Fibroblast of lung (primary cell): ENCODE results near the gene CORO1C. TPM values are rescaled to one million over a fixed set of nuclear protein-coding genes. Genes with fewer than 3 reads are reported as not detected.

Experiments
- DNase-seq, 2 donors: peaks; one replicate each; pipeline versions ENCODE4 v3.0.0 to v3.0.0-alpha.2; 2010; ENCODE audit warnings: low read depth in 2 of 2
- H2AFZ ChIP-seq: 2 replicates; pipeline ENCODE4 v1.5.1; 2012; ENCODE audit warnings: low read length, control low read depth, inconsistent platforms
- H3K27ac ChIP-seq: 2 replicates; pipeline ENCODE4 v1.5.1; 2011; ENCODE audit warnings: low read length, control low read depth; ENCODE audit not compliant: insufficient read depth
- H3K27me3 ChIP-seq: 2 replicates; pipeline ENCODE4 v1.5.1; 2011; ENCODE audit warnings: mild to moderate bottlenecking, low read length; ENCODE audit not compliant: control insufficient read depth, insufficient read depth
- H3K36me3 ChIP-seq: 2 replicates; pipeline ENCODE4 v1.5.1; 2011; ENCODE audit warnings: low read length; ENCODE audit not compliant: control insufficient read depth, insufficient read depth
- H3K4me1 ChIP-seq: 2 replicates; pipeline ENCODE4 v1.5.1; 2011; ENCODE audit warnings: low read length; ENCODE audit not compliant: control insufficient read depth, insufficient read depth; ENCODE audit errors: extremely low read depth
- H3K4me2 ChIP-seq: 2 replicates; pipeline ENCODE4 v1.5.1; 2011; ENCODE audit warnings: low read length, control low read depth; ENCODE audit not compliant: insufficient read depth; ENCODE audit errors: extremely low read depth
- H3K4me3 ChIP-seq, 4 experiments: fragments of 200-600 bp in 1 of 4; sonication (generic) in 1 of 4; replicated peaks in 1 of 4; 2 replicates each; pipeline ENCODE4 v1.5.1; 2011 to 2016; ENCODE audit warnings: low read length in 4 of 4, low read depth in 3 of 4, mild to moderate bottlenecking in 3 of 4, control low read depth in 2 of 4, inconsistent platforms in 1 of 4, mixed read lengths in 1 of 4; ENCODE audit not compliant: insufficient read depth in 1 of 4; ENCODE audit errors: control extremely low read depth in 1 of 4
- H3K79me2 ChIP-seq: 2 replicates; pipeline ENCODE4 v1.5.1; 2012; ENCODE audit warnings: mild to moderate bottlenecking, low read length, inconsistent platforms; ENCODE audit not compliant: control insufficient read depth, insufficient read depth
- H3K9ac ChIP-seq: 2 replicates; pipeline ENCODE4 v1.5.1; 2011; ENCODE audit warnings: mild to moderate bottlenecking, low read length, control low read depth; ENCODE audit not compliant: insufficient read depth
- H3K9me3 ChIP-seq: 2 replicates; pipeline ENCODE4 v1.5.1; 2012; ENCODE audit warnings: low read depth, low read length; ENCODE audit not compliant: control insufficient read depth, insufficient read depth
- H4K20me1 ChIP-seq: 2 replicates; pipeline ENCODE4 v1.5.1; 2011; ENCODE audit warnings: low read length; ENCODE audit not compliant: control insufficient read depth, insufficient read depth; ENCODE audit errors: extremely low read depth
- EZH2 ChIP-seq: IDR thresholded peaks from 2 replicates; pipeline ENCODE4 v1.5.1; 2012; ENCODE audit warnings: low read length, control low read depth, mild to moderate bottlenecking; ENCODE audit errors: missing control alignments
- polyA plus RNA-seq, 2 donors: library from polyadenylated mRNA; depleted of rRNA in 1 of 2; stranded (reverse) in 1 of 2; unstranded in 1 of 2; fragments of >200 nt; gene quantifications; 2 replicates each; pipeline ENCODE4 v1.2.1, GENCODE V29; 2011 to 2012; ENCODE audit warnings: missing spikeins in 1 of 2
- total RNA-seq: library from RNA; depleted of rRNA; stranded (reverse); fragments of >200 nt; gene quantifications from 2 replicates; pipeline ENCODE4 v1.2.1, GENCODE V29; 2014
- TF ChIP-seq, protein P1 (sequence below), 2 donors: IDR thresholded peaks in 1 of 2; conservative IDR thresholded peaks in 1 of 2; 1 replicate in 1 of 2; 2 replicates in 1 of 2; pipeline ENCODE4 v1.5.1; 2011 to 2012; ENCODE audit warnings: low read length in 2 of 2, control low read depth in 1 of 2, inconsistent platforms in 1 of 2, low read depth in 1 of 2, mild to moderate bottlenecking in 1 of 2

CORO1C gene
- total and polyA plus RNA-seq, 2 donors (not counting 1 experiment from before 2014, with no cell fraction given), result 288 to 542 TPM

DNA sequence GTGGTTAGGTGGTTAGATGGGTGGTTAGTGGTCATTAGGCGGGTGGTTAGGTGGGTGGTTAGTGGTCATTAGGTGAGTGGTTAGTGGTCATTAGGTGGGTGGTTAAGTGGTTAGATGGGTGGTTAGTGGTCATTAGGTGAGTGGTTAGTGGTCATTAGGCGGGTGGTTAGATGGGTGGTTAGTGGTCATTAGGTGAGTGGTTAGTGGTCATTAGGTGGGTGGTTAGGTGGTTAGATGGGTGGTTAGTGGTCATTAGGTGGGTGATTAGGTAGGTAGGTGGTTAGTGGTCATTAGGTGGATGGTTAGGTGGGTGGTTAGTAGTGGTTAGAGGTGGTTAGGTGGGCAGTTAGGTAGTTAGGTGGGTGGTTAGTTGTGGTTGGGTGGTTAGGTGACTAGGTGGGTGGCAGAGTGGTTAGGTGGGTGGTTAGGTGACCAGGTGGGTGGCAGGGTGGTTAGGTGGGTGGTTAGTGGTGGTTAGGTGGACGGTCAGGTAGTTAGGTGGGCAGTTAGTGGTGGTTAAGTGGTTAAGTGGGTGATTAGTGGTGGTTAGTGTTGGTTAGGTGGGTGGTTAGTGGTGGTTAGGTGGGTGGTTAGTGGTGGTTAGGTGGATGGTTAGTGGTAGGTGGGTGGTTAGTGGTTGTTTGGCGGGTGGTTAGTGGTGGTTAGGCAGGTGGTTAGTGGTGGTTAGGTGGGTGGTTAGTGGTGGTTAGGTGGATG is 125.5 kb downstream of the CORO1C start:
- Histone ChIP-seq H4K20me1 (no peaks in the 10 kb centered on the region), H3K27ac (peak overlapping the region; percentile 49), H3K27me3 (no peaks in the 10 kb centered on the region), H3K4me3 (no peak overlapping the region), H3K4me1 (peaks cover 20% of the 10 kb centered on the region), H3K9ac (no peak overlapping the region), H2AFZ (no peak overlapping the region), H3K79me2 (no peaks in the 10 kb centered on the region), H3K36me3 (no peaks in the 10 kb centered on the region), H3K4me2 (no peak overlapping the region), H3K9me3 (no peaks in the 10 kb centered on the region)
- DNase-seq, result no peak
- no peak for TF ChIP-seq EZH2
- TF ChIP-seq, protein P1, sequence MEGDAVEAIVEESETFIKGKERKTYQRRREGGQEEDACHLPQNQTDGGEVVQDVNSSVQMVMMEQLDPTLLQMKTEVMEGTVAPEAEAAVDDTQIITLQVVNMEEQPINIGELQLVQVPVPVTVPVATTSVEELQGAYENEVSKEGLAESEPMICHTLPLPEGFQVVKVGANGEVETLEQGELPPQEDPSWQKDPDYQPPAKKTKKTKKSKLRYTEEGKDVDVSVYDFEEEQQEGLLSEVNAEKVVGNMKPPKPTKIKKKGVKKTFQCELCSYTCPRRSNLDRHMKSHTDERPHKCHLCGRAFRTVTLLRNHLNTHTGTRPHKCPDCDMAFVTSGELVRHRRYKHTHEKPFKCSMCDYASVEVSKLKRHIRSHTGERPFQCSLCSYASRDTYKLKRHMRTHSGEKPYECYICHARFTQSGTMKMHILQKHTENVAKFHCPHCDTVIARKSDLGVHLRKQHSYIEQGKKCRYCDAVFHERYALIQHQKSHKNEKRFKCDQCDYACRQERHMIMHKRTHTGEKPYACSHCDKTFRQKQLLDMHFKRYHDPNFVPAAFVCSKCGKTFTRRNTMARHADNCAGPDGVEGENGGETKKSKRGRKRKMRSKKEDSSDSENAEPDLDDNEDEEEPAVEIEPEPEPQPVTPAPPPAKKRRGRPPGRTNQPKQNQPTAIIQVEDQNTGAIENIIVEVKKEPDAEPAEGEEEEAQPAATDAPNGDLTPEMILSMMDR (conservative IDR thresholded peaks at IDR 0.05 in 1 of 2, IDR thresholded peaks at IDR 0.05 in 1 of 2; ENCODE audit: low read depth in 1 of 2, low read length in 2 of 2), result no peak

DNA sequence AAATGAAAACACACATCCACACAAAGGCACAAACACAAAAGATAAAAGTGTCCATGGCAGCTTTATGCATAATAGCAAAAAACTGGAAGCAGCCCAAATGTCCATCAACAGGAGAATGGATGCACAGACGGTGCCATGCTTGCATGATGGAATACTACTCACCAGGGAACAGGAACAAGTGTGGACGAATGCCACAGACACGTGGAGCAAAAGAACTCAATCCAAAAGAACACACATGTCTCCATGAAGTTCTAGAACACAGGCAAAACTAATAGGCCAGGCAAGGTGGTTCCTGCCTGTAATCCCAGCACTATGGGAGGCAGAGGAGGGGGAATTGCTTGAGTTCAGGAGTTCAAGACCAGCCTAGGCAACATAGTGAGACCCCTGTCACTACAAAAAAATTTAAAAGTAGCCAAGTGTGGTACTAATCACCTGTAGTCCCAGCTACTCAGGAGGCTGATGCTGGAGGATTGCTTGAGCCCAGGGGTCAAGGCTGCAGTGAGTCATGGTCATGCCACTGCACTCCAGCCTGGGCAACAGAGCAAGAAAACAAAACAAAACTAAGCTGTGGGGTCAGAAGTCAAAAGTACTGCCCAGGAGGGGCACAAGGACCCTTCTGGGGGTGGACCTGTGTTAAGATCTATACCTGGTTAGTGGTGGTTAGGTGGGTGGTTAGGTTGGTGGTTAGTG is 126.2 kb downstream of the CORO1C start:
- TF ChIP-seq EZH2, result no peak
- TF ChIP-seq, protein P1 (conservative IDR thresholded peaks at IDR 0.05 in 1 of 2, IDR thresholded peaks at IDR 0.05 in 1 of 2; ENCODE audit: low read depth in 1 of 2, low read length in 2 of 2), result no peak
- no peak overlapping the region for H3K4me2 ChIP-seq
- no peak overlapping the region for H3K4me3 ChIP-seq
- H3K4me1 ChIP-seq, result peaks cover 19% of the 10 kb centered on the region
- H3K9me3 ChIP-seq, result no peaks in the 10 kb centered on the region
- peak overlapping the region; percentile 49 for H3K27ac ChIP-seq
- H2AFZ ChIP-seq, result no peak overlapping the region
- DNase-seq, result peak in 1 of 2 donors; percentile 37
- no peak overlapping the region for H3K9ac ChIP-seq
- no peaks in the 10 kb centered on the region for H3K27me3 ChIP-seq
- H3K79me2 ChIP-seq, result no peaks in the 10 kb centered on the region
- H4K20me1 ChIP-seq, result no peaks in the 10 kb centered on the region
- no peaks in the 10 kb centered on the region for H3K36me3 ChIP-seq

DNA sequence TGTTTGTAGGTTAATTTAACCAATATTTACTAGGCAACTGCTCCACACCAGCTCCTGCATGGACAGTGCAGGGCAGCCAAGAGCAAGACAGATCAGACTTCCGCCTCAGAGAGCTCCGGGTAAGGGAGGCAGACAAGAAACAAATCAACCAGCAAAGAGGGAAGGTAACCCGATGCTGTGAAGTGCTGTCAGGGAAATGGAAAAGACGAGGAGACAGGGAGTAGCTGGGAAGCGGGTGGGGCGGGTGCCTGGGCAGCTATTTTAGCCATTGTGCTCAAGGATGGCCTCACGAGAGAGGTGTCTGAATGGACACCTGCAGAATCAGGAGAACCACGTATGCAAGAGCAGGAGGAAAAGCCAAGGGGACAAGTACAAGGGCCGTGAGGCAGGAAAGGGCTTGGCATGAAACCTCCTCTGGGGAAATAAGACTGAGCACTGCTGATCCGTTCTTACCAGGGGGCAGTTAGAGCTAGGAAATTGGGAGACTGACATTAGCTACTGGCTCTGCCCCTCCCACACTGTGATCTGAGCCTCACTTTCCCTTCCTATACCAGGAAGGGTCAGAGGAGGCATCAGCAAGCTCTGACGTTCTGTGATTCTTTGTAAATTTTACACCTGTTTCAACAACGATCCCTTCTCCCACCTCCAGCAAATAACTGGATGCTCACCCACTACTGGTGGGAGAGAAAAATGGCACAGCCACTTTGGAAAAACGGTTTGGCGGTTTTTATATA is 126.9 kb downstream of the CORO1C start:
- Histone ChIP-seq H3K27me3 (no peaks in the 10 kb centered on the region), H2AFZ (no peak overlapping the region), H3K4me3 (no peak overlapping the region), H4K20me1 (no peaks in the 10 kb centered on the region), H3K4me1 (peaks cover 14% of the 10 kb centered on the region), H3K27ac (no peak overlapping the region), H3K36me3 (no peaks in the 10 kb centered on the region), H3K79me2 (no peaks in the 10 kb centered on the region), H3K4me2 (no peak overlapping the region), H3K9ac (no peak overlapping the region), H3K9me3 (no peaks in the 10 kb centered on the region)
- no peak for TF ChIP-seq EZH2
- TF ChIP-seq, protein P1 (conservative IDR thresholded peaks at IDR 0.05 in 1 of 2, IDR thresholded peaks at IDR 0.05 in 1 of 2; ENCODE audit: low read depth in 1 of 2, low read length in 2 of 2), result no peak
- no peak for DNase-seq
